GM12892 (cell line): ENCODE measurements around the gene LCN10.
A peak's percentile ranks its signal among the peaks of the same experiment; 100 is the strongest.

Source experiments
- DNase-seq: peaks from one replicate; pipeline ENCODE4 v3.0.0; 2011; ENCODE audit not compliant: insufficient read length
- FAIRE-seq: peaks from 2 replicates; lab custom pipeline; 2011; peaks lifted over from hg19 to GRCh38; lab: Jason Lieb, UNC
- POLR2A ChIP-seq: IDR thresholded peaks from 2 replicates; pipeline ENCODE4 v1.6.1; 2011; ENCODE audit warnings: low read depth, low read length, control low read depth
- POLR2AphosphoS5 ChIP-seq: IDR thresholded peaks from 2 replicates; pipeline ENCODE4 v1.6.1; 2011; ENCODE audit warnings: low read depth, low read length, control low read depth
- TAF1 ChIP-seq: IDR thresholded peaks from 2 replicates; pipeline ENCODE4 v1.6.1; 2011; ENCODE audit warnings: low read depth, mild to moderate bottlenecking, control low read depth, low read length, borderline replicate concordance

The LCN10 gene

DNA sequence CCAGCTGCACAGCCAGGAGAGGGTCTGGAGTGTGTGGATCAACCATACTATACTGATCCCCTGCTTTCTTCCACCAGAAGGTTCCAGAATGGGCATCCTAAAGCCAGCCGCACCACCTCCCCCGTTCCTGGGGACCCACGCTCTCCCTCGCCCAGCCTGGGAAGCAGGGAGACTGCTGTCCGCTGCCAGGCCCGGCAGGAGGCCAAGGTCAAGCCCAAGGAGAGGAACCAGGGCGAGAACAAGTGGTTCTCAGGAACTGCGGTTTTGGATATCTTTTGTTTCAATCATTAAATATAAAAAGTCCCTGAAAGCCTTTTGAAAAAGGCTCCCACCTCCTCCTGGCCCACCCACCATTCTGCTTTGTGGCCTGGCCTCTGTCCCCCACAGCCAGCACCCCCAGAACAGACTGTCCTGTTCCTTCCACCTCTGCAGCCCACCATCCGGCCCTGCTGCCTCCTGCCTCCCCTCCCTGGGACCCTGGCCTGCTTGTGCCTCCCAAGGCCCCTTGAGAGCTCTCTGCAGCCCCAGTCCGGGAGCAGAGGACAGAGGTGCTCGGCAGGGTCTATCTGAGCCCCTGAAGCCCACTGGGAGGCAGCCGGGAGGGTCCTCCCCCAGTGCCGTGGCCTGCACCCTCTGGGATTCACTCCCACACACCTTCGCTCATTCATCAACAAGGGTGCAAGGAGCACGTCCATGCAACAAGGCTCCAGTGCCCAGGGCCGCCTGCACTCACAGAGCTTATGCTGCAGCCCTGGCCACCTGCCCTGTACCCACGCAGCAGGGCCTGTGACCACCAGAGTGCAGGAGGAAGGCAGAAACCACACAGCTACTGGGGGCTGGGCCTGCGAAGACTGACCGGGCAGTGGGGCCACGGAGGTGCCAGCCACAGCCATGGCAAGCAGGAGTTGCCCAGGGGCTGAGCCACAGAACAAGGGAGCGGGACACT is 6.2 kb upstream of the LCN10 start:
- FAIRE-seq (no peak), DNase-seq (no peak)

DNA sequence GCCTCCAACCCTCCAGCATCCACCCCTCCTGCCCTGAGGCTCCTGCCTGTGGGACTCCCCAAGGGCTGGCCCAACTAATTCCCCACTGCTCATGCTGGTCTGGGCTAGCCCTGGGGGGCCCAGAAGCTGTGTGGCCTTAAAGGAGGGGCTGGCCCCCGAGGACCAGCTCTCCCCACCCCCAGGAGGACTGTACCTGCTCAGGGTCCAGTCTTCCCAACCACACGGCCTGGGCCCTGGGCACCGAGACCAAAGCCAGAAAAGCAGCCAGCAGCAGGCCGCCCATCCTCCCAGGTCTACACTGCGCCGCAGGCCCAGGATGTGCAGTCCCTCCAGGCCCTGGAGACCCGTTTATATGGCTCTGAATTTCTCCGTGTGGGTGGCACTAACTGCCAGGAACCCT is 5.5 kb upstream of the LCN10 start, which contains the start of gene LCN6:
Gene LCN6, minus strand, starts transcription at position 325 of the 400 bp plus-strand sequence. Its CDS starts 42 bp downstream, at position 283.
- no peak for TF ChIP-seq TAF1
- no peak for TF ChIP-seq POLR2A
- TF ChIP-seq POLR2AphosphoS5, result no peak
- no peak for FAIRE-seq
- DNase-seq, result no peak

More for the DNA sequence above, 6.2 kb upstream of the LCN10 start:
- no peak for TF ChIP-seq POLR2AphosphoS5
- TF ChIP-seq TAF1, result no peak
- no peak for TF ChIP-seq POLR2A

DNA sequence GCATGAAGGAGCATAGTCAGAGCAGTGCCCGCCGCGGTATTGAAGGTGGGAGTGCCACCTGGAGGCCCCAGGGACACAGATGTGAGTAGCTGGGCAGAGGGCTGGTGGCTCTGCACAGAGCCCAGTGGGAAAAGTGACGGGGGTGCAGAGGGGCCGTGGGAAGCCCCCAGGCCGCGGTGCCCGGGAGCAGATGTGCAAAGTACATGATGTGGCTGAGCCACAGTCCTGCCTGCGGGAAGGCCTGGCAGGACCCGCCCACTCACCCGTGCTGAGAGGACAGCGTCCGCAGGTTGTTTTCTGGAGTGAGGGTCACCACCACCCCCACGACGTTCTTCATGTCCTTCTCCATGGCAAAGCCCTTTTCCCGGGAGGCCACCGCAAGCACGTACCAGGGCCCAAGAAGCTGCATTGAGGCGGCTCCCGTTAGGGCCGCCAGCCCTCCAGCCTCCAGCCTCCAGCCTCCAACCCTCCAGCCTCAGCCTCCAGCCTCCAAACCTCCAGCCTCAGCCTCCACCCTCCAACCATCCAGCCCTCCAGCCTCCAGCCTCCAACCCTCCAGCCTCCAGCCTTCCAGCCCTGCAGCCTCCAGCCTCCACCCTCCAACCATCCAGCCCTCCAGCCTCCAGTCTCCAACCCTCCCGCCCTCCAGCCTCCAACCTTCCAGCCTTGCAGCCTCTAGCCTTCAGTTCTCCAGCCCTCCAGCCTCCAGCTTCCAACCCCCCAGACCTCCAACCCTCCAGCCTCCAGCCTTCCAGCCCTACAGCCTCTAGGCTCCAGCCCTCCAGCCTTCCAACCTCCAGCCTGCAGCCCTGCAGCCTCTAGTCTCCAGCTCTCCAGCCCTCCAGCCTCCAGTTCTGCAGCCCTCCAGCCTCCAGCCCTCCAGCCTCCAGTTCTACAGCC is 4.7 kb upstream of the LCN10 start:
- TF ChIP-seq TAF1 (no peak), POLR2A (no peak), POLR2AphosphoS5 (no peak)
- FAIRE-seq, result no peak

DNA sequence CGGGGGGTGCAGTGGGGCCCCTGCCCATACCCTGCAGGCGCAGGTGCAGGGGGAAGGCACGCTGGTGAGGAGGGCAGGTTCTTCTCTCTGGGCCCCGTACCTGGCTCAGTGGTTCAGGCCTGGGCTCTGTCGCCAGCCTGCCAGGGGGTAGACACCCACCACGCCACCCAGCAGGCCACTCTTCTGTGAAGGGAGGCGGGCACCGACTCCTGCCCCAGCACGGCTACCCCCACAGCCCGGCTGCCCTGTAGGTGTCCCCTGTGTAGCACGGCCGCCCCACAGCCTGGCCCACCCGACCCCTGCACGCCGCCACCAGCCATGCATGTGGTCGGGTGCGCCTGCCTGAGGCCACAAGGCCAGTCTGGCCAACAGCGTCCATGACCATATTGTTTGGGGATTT is 3.9 kb upstream of the LCN10 start:
- no peak for TF ChIP-seq POLR2AphosphoS5
- TF ChIP-seq TAF1, result no peak
- no peak for DNase-seq
- no peak for FAIRE-seq

More for the DNA sequence above, 4.7 kb upstream of the LCN10 start:
- no peak for DNase-seq

GRCh38 chr9:136746155-136746490 is 3.4 kb upstream of the LCN10 start:
- FAIRE-seq (no peak), DNase-seq (no peak)
- no peak for TF ChIP-seq TAF1
- TF ChIP-seq POLR2A, result no peak
- TF ChIP-seq POLR2AphosphoS5, result no peak

GRCh38 chr9:136745389-136746154 is 2.8 kb upstream of the LCN10 start:
- DNase-seq (no peak), FAIRE-seq (no peak)
- TF ChIP-seq POLR2A (no peak), TAF1 (no peak), POLR2AphosphoS5 (no peak)

- TF ChIP-seq TAF1, result no peak
- FAIRE-seq (no peak), DNase-seq (no peak)
Observed at GRCh38 chr9:136744773-136745172, 2.0 kb upstream of the LCN10 start.

GRCh38 chr9:136743639-136744211 is 985 bp upstream of the LCN10 start:
- FAIRE-seq (no peak), DNase-seq (no peak)
- TF ChIP-seq POLR2AphosphoS5 (no peak), TAF1 (no peak), POLR2A (no peak)

GRCh38 chr9:136741883-136742571 is 713 bp downstream of the LCN10 start:
- TF ChIP-seq TAF1 (no peak), POLR2AphosphoS5 (no peak), POLR2A (no peak)
- peak; percentile 80 for DNase-seq
- peak; percentile 78 for FAIRE-seq

GRCh38 chr9:136740971-136741882 is 1.5 kb downstream of the LCN10 start:
- DNase-seq (no peak), FAIRE-seq (no peak)
- TF ChIP-seq POLR2A (no peak), POLR2AphosphoS5 (no peak), TAF1 (no peak)
